Neural progenitor cell (in vitro differentiated cells): ENCODE results near the gene PHACTR4.

Experiments used
- CTCF ChIP-seq: fragments of 200-600 bp; sonication (generic); IDR thresholded peaks from 2 replicates; pipeline ENCODE4 v1.5.1; 2017; ENCODE audit warnings: antibody characterized with exemption, mild to moderate bottlenecking
- EZH2 ChIP-seq: fragments of 200-600 bp; sonication (generic); IDR thresholded peaks from 2 replicates; pipeline ENCODE4 v1.6.1; 2017; ENCODE audit warnings: antibody characterized with exemption, mild to moderate bottlenecking, moderate library complexity
- EZH2phosphoT487 ChIP-seq: fragments of 200-600 bp; sonication (generic); IDR thresholded peaks from 2 replicates; pipeline ENCODE4 v1.6.1; 2017; ENCODE audit warnings: antibody characterized with exemption

GRCh38 chr1:28409090-28409489, 39.5 kb downstream of the PHACTR4 start:
- TF ChIP-seq CTCF (no peak), EZH2 (no peak), EZH2phosphoT487 (no peak)
